ENCODE measurements around the gene LRRFIP2. TPM values are rescaled to one million over a fixed set of nuclear protein-coding genes. Genes with fewer than 3 reads are reported as not detected.
"Not testable (repeated sequence)": the region's sequence is repeated elsewhere in the genome, so short reads cannot be mapped to it uniquely, and the experiment has no call there.

The LRRFIP2 gene
- total and polyA plus RNA-seq, 4 donors = 45.7 to 74.3 (median 67.1) TPM

DNA sequence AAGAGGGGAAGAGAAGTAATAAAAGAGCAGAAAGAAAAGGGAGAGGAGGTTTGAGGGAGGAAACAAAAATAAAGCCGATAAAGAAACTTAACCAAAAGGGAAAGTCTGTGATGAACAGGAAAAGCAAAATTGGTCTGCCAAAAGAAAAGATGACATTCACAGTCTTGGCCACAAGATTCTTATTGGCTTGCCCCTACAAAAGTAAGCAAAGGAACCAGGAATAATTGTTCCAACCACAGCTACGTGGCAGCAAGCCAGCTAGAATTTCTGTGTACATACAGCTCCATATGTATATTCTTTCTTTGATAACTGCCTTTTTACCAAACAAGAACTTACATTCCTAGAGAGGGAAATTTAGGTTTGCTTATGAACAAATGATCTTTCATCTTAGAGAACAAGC is 101.5 kb downstream of the LRRFIP2 start:
- WGBS (ENCODE audit: insufficient coverage) = 67% methylated on average over 1 of the region's 2 CpGs
- peak in 1 of 6 donors; percentile 54 for DNase-seq (ENCODE audit: low read depth in 4 of 6, low spot score in 6 of 6)
- peaks cover 8% of the 10 kb centered on the region for H3K36me3 ChIP-seq (ENCODE audit: control insufficient read depth, insufficient read depth, low read length)

DNA sequence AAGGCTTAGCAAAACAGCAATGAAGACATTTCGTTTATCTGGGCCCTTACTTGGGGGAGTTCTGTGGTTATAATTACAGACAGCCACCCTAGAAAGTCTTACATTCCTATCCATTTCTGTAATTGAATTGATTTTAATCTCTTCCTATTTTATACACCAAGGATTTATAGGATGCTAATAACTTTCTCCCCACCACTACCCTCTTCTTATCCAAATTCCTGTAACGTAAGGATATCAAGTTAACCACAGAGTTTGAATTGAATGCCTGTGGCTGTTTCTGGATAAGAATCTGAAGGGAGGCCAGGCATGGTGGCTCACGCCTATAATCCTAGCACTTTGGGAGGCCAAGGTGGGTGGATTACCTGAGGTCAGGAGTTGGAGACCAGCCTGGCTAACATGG is 102.5 kb downstream of the LRRFIP2 start:
- Histone ChIP-seq H3K36me3 (ENCODE audit: control insufficient read depth, insufficient read depth, low read length) (peaks cover 8% of the 10 kb centered on the region), H3K27me3 (ENCODE audit: control insufficient read depth, insufficient read depth, low read length) (no peaks in the 10 kb centered on the region), H3K27ac (ENCODE audit: low read depth, low read length) (no peak overlapping the region), H3K4me1 (ENCODE audit: control insufficient read depth, insufficient read depth, low read length) (no peaks in the 10 kb centered on the region), H3K9me3 (ENCODE audit: control insufficient read depth, insufficient read depth, low read length) (no peaks in the 10 kb centered on the region), H3K4me3 (ENCODE audit: low read depth, low read length) (no peak overlapping the region)
- WGBS (ENCODE audit: insufficient coverage) = 67% methylated on average over 1 of the region's 3 CpGs
- DNase-seq (ENCODE audit: low read depth in 4 of 6, low spot score in 6 of 6) = no peak

More for the DNA sequence above, 101.5 kb downstream of the LRRFIP2 start:
- Histone ChIP-seq H3K9me3 (ENCODE audit: control insufficient read depth, insufficient read depth, low read length) (no peaks in the 10 kb centered on the region), H3K4me3 (ENCODE audit: low read depth, low read length) (no peak overlapping the region), H3K27me3 (ENCODE audit: control insufficient read depth, insufficient read depth, low read length) (no peaks in the 10 kb centered on the region), H3K27ac (ENCODE audit: low read depth, low read length) (no peak overlapping the region), H3K4me1 (ENCODE audit: control insufficient read depth, insufficient read depth, low read length) (no peaks in the 10 kb centered on the region)

DNA sequence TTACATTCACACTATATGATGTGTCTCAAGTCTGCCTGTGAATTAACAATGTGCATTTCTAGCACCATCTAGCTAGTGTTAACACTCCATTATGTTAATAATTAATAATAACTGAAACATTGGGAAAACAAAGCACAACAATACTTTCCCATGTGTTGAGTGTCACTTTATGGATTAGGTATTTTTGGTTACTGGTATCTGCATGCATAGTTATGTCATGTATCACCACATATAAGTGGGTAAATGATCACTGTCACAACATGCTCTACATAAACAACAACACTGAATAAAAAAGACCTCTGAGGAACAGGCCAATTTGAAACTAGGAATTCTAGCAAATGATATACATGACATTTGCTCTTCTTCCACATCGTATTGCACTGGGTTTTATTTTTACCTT is 106.4 kb downstream of the LRRFIP2 start:
- DNase-seq (ENCODE audit: low read depth in 4 of 6, low spot score in 6 of 6) = no peak
- Histone ChIP-seq H3K4me3 (ENCODE audit: low read depth, low read length) (no peak overlapping the region), H3K4me1 (ENCODE audit: control insufficient read depth, insufficient read depth, low read length) (no peaks in the 10 kb centered on the region), H3K9me3 (ENCODE audit: control insufficient read depth, insufficient read depth, low read length) (no peaks in the 10 kb centered on the region), H3K27ac (ENCODE audit: low read depth, low read length) (no peak overlapping the region), H3K27me3 (ENCODE audit: control insufficient read depth, insufficient read depth, low read length) (no peaks in the 10 kb centered on the region), H3K36me3 (ENCODE audit: control insufficient read depth, insufficient read depth, low read length) (peaks cover 11% of the 10 kb centered on the region)
- no CpG with 5 or more reads among the region's 1 CpG for WGBS (ENCODE audit: insufficient coverage)

DNA sequence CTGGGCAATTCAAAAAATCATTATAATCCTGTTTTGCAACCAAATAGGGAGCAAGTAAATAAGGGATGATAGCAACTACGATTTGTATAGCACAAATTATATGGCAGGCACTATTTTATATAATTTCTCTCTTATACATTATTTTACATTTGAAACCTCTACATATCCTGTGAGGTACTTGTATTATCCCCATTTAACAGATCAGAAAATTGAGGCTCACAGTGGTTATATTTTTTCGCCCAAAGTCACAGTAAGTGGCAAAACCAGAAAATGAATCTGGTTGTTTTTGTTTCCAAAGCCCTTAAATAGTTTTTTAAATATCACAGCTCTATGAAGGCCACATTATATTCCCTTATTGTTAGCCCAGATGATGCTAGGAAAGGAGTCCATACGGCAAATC is 106.8 kb downstream of the LRRFIP2 start:
- no peak overlapping the region for H3K4me3 ChIP-seq (ENCODE audit: low read depth, low read length)
- no peaks in the 10 kb centered on the region for H3K9me3 ChIP-seq (ENCODE audit: control insufficient read depth, insufficient read depth, low read length)
- H3K27me3 ChIP-seq (ENCODE audit: control insufficient read depth, insufficient read depth, low read length) = no peaks in the 10 kb centered on the region
- no CpG with 5 or more reads among the region's 3 CpGs for WGBS (ENCODE audit: insufficient coverage)
- H3K36me3 ChIP-seq (ENCODE audit: control insufficient read depth, insufficient read depth, low read length) = peaks cover 11% of the 10 kb centered on the region
- no peaks in the 10 kb centered on the region for H3K4me1 ChIP-seq (ENCODE audit: control insufficient read depth, insufficient read depth, low read length)
- DNase-seq (ENCODE audit: low read depth in 4 of 6, low spot score in 6 of 6) = no peak
- H3K27ac ChIP-seq (ENCODE audit: low read depth, low read length) = no peak overlapping the region

DNA sequence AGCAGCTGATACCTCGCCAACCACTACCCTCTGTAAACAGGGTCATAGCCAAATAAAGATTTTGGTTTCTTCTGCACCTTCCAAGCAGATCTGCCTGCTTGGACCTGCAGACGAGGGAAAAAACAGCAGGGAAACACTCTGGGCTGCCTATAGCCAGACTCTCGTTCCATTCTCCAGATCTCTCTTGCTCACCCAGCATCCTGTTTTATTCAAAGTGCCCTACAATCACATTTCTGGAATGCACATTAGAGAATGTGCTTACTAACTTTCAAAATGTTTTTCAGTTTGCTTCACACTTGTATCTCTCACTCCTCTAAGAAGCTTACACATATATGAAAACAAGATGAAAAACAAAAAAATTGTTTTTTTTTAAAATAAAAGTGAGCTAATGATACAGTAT is 109.6 kb downstream of the LRRFIP2 start:
- 94% methylated on average over 3 of the region's 3 CpGs for WGBS (ENCODE audit: insufficient coverage)
- Histone ChIP-seq H3K4me3 (ENCODE audit: low read depth, low read length) (no peak overlapping the region), H3K27ac (ENCODE audit: low read depth, low read length) (no peak overlapping the region), H3K4me1 (ENCODE audit: control insufficient read depth, insufficient read depth, low read length) (no peaks in the 10 kb centered on the region), H3K36me3 (ENCODE audit: control insufficient read depth, insufficient read depth, low read length) (peaks cover 24% of the 10 kb centered on the region), H3K9me3 (ENCODE audit: control insufficient read depth, insufficient read depth, low read length) (no peaks in the 10 kb centered on the region), H3K27me3 (ENCODE audit: control insufficient read depth, insufficient read depth, low read length) (no peaks in the 10 kb centered on the region)
- DNase-seq (ENCODE audit: low read depth in 4 of 6, low spot score in 6 of 6) = no peak

DNA sequence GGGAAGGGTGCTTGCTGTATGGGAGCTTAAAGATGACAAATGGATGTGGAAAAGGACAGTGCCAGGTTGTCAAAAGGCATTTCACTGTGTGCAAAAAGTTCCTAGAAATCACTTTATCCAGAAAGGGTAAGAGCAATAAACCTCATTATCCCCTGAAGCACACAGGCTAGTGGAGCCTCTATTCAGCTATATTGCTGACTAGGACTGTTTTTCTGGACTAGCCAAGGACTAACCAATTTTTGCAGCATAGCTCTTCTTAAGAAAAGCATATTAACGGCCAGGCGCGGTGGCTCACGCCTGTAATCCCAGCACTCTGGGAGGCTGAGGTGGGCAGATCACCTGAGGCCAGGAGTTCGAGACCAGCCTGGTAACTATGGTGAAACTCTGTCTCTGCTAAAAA is 116.3 kb downstream of the LRRFIP2 start:
- 95% methylated on average over 5 of the region's 5 CpGs for WGBS (ENCODE audit: insufficient coverage)
- Histone ChIP-seq H3K36me3 (ENCODE audit: control insufficient read depth, insufficient read depth, low read length) (peaks cover 32% of the 10 kb centered on the region), H3K9me3 (ENCODE audit: control insufficient read depth, insufficient read depth, low read length) (no peaks in the 10 kb centered on the region), H3K4me3 (ENCODE audit: low read depth, low read length) (no peak overlapping the region), H3K4me1 (ENCODE audit: control insufficient read depth, insufficient read depth, low read length) (no peaks in the 10 kb centered on the region), H3K27ac (ENCODE audit: low read depth, low read length) (no peak overlapping the region), H3K27me3 (ENCODE audit: control insufficient read depth, insufficient read depth, low read length) (no peaks in the 10 kb centered on the region)
- no peak for DNase-seq (ENCODE audit: low read depth in 4 of 6, low spot score in 6 of 6)

DNA sequence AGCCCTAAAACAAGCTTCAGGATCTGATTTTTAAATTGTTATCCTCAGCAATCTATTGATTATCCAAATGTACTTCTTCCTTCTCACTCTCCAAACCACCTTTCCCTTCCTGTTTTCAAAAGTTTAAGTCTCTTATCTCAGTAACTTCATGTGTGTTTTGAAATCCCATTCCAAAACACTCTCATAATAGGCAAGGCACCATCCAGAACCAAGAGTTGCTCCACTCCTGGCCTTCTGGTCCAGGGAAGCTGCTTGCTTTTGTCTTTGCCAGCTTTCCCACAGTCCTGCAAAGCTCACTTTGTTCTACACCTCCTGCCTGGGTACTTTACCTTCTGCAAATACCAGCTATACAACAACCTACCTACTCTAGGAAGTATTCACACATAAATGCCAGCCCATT is 117.6 kb downstream of the LRRFIP2 start:
- no peaks in the 10 kb centered on the region for H3K9me3 ChIP-seq (ENCODE audit: control insufficient read depth, insufficient read depth, low read length)
- H3K36me3 ChIP-seq (ENCODE audit: control insufficient read depth, insufficient read depth, low read length) = peaks cover 38% of the 10 kb centered on the region
- H3K27ac ChIP-seq (ENCODE audit: low read depth, low read length) = no peak overlapping the region
- no peaks in the 10 kb centered on the region for H3K27me3 ChIP-seq (ENCODE audit: control insufficient read depth, insufficient read depth, low read length)
- no peak for DNase-seq (ENCODE audit: low read depth in 4 of 6, low spot score in 6 of 6)
- H3K4me3 ChIP-seq (ENCODE audit: low read depth, low read length) = no peak overlapping the region
- no peaks in the 10 kb centered on the region for H3K4me1 ChIP-seq (ENCODE audit: control insufficient read depth, insufficient read depth, low read length)

DNA sequence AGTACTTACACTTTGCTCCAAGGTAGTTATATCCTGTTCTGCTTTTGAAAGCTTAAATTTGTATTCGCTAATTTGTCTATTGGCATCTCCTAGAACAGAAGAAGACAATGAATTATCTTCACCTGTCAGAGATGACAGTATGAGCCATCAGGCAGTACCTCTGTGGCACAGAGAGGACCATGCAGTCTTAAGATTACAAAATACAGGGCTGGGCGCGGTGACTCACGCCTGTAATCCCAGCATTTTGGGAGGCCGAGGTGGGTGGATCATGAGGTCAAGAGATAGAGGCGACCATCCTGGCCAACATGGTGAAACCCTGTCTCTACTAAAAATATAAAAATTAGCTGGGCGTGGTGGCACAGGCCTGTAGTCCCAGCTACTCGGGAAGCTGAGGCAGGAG is 119.3 kb downstream of the LRRFIP2 start:
- not testable (repeated sequence) for H3K9me3 ChIP-seq (ENCODE audit: control insufficient read depth, insufficient read depth, low read length); H3K27ac ChIP-seq (ENCODE audit: low read depth, low read length); H3K4me3 ChIP-seq (ENCODE audit: low read depth, low read length); DNase-seq (ENCODE audit: low read depth in 4 of 6, low spot score in 6 of 6); H3K4me1 ChIP-seq (ENCODE audit: control insufficient read depth, insufficient read depth, low read length); H3K27me3 ChIP-seq (ENCODE audit: control insufficient read depth, insufficient read depth, low read length)
- peaks cover 33% of the 10 kb centered on the region for H3K36me3 ChIP-seq (ENCODE audit: control insufficient read depth, insufficient read depth, low read length)
- WGBS (ENCODE audit: insufficient coverage) = 100% methylated on average over 3 of the region's 8 CpGs

DNA sequence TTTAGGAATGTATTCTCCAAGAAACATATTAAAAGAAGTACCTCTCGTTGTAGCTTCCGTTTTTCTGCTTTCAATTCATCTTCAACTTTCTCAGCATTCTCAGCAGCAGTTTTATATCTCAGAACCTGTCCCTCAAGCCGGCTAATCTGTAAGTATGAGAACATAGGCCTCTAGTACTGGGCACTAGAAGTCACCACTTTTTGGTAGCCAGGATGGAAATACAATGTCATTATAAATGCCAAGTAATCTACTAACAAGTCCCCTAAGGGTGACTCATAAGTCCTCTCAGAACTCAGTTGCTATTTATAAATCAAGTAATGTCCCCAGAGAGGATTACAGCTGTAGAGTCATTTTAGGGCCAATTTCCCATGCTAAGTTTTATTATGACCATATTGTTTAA is 120.0 kb downstream of the LRRFIP2 start:
- peaks cover 35% of the 10 kb centered on the region for H3K36me3 ChIP-seq (ENCODE audit: control insufficient read depth, insufficient read depth, low read length)
- DNase-seq (ENCODE audit: low read depth in 4 of 6, low spot score in 6 of 6) = no peak

DNA sequence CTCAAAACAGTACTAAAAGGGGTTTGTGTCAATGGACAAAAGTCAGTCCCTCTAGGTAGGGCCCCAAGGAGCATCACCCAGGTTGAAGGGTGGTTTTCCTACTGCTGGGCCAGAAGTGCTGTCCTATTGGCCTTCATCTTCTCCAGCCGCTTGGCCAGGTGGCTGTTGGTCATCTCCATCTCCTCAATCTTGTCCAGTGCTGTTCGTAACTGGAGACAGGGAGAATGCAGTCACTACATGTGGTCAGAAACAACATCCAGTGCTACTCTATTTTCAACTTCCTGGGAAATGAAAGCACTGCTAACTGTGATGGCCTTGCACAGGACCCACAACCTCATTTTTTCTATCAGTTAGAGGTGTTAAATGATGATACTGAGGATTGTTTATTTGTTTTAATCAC is 120.6 kb downstream of the LRRFIP2 start:
- 100% methylated on average over 2 of the region's 2 CpGs for WGBS (ENCODE audit: insufficient coverage)
- no peak overlapping the region for H3K4me3 ChIP-seq (ENCODE audit: low read depth, low read length)
- peaks cover 35% of the 10 kb centered on the region for H3K36me3 ChIP-seq (ENCODE audit: control insufficient read depth, insufficient read depth, low read length)
- H3K27me3 ChIP-seq (ENCODE audit: control insufficient read depth, insufficient read depth, low read length) = no peaks in the 10 kb centered on the region
- H3K9me3 ChIP-seq (ENCODE audit: control insufficient read depth, insufficient read depth, low read length) = no peaks in the 10 kb centered on the region
- H3K4me1 ChIP-seq (ENCODE audit: control insufficient read depth, insufficient read depth, low read length) = no peaks in the 10 kb centered on the region
- peak overlapping the region; percentile 29 for H3K27ac ChIP-seq (ENCODE audit: low read depth, low read length)
- no peak for DNase-seq (ENCODE audit: low read depth in 4 of 6, low spot score in 6 of 6)

More for the DNA sequence above, 120.0 kb downstream of the LRRFIP2 start:
- Histone ChIP-seq H3K4me3 (ENCODE audit: low read depth, low read length) (no peak overlapping the region), H3K4me1 (ENCODE audit: control insufficient read depth, insufficient read depth, low read length) (no peaks in the 10 kb centered on the region), H3K9me3 (ENCODE audit: control insufficient read depth, insufficient read depth, low read length) (no peaks in the 10 kb centered on the region), H3K27ac (ENCODE audit: low read depth, low read length) (no peak overlapping the region), H3K27me3 (ENCODE audit: control insufficient read depth, insufficient read depth, low read length) (no peaks in the 10 kb centered on the region)
- WGBS (ENCODE audit: insufficient coverage) = 100% methylated on average over 2 of the region's 3 CpGs
